ENCODE results near the gene NID1. TPM values are rescaled to one million over a fixed set of nuclear protein-coding genes. Genes with fewer than 3 reads are reported as not detected.

Gene NID1
- total and polyA plus RNA-seq, 9 of the 15 experiments (the other 6 are each of a cell fraction or from before 2014, with no cell fraction given): 0.22 TPM; not detected in 8

DNA sequence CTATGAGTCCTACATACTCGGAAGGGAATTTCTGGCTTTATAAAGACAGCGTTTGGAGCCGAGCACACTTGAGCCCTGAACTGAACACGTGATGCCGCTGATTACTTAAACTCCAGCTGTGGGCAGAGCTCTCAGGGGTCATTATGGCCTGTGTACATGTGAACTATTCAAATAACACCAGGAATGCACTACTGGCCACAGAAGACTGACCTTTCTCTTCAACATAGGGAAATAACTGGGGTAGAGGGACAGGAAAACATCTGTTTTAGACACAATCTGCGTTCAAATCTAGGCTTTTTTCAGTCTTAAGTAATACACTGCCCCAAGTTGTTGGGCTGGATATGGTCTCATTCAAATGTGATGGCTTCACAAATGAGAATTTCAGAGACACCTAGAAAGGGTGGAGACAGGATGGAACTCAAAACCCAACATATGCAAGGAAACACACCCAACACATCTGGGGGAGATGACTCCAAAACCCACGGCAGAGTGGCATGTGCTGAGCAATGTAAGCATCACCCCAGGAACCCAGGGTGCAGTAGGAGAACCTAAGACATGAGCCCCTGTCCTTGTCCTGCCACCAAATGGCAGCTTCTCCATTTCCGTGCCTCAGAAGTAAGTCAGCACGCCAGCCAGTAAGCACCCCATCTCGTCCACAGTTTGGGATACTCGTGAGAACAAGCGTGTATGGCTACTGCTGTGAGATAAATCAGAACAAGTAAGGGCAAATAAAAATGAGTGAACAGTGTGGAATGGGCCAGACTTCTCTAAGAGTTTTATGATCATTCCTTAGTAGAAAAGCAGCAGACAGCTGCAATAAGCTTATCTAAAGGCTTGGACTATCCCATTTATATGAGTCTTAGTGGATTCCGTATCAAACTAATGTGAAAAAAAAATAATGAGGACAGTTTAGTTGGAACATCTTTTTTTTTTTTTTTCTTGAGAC lies 24.9 kb downstream of the NID1 start (continued):
- TF ChIP-seq ZNF280B (CRISPR knock-in tag; IDR thresholded peaks at IDR 0.05): no peak
- no peak for TF ChIP-seq ZNF707 (CRISPR knock-in tag; conservative IDR thresholded peaks at IDR 0.05)
- no peak for TF ChIP-seq TEAD2 (tag; IDR thresholded peaks at IDR 0.05)
- TF ChIP-seq RAD51 (IDR thresholded peaks at IDR 0.05; ENCODE audit: borderline replicate concordance, low read depth): peak; percentile 35; the same call in 1 of the 2 replicates
- TF ChIP-seq USF2 (CRISPR knock-in tag; IDR thresholded peaks at IDR 0.05): peak; percentile 52

DNA sequence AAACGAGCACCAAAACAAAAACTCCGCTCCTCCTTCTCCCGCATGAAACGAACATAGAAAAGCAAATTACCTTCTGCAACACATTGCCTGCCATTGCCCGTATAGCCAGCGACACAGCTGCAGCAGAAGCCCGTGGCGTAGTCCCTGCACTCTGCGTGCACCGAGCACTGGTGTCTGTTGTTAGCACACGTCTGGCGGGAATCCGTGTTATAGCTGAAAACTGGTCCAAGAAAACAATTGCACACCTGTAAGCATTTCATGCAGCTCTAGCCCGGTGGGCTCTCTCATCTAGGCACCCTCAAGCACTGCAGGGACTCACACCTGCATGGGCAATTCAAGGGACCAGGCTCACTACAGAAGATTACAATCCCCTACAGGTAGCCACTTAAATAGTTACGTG lies 26.9 kb downstream of the NID1 start:
- intact Hi-C loops (cut with micrococcal nuclease) (no loop called here), in situ Hi-C loops (cut with MboI) (no loop called here)
- no peaks in the 10 kb centered on the region for H4K20me1 ChIP-seq (replicated peaks; ENCODE audit: control insufficient read depth, insufficient read depth, low read length)
- WGBS (ENCODE audit: insufficient coverage, low coverage, missing lambda C conversion rate): 7% methylated on average over 15 of the region's 15 CpGs
- H3K9ac ChIP-seq (ENCODE audit: insufficient read depth in 1 of 2, low read depth in 2 of 2, low read length in 2 of 2): no peak overlapping the region
- no peaks in the 10 kb centered on the region for H3K79me2 ChIP-seq (ENCODE audit: control insufficient read depth, insufficient read depth, low read length)
- CTCF ChIA-PET (ENCODE audit: low intra/inter-chr PET ratio): no interaction called here
- no peak overlapping the region for H3K4me2 ChIP-seq (ENCODE audit: insufficient read depth, low read length)
- TF ChIP-seq CCAR2 (IDR thresholded peaks at IDR 0.05; ENCODE audit: low read depth, low read length) (no peak), RHOXF2B (CRISPR knock-in tag; conservative IDR thresholded peaks at IDR 0.05) (no peak), CEBPB (tag; IDR thresholded peaks at IDR 0.05) (no peak), ZBTB7A (IDR thresholded peaks at IDR 0.05; ENCODE audit: borderline replicate concordance, control insufficient read depth, low read depth, low read length) (no peak), ZNF324 (CRISPR knock-in tag; IDR thresholded peaks at IDR 0.05) (no peak)
- H3K36me3 ChIP-seq (ENCODE audit: control insufficient read depth, insufficient read depth, low read length): no peaks in the 10 kb centered on the region
- no peaks in the 10 kb centered on the region for H3K9me3 ChIP-seq (replicated peaks; ENCODE audit: control insufficient read depth, insufficient read depth, low read depth, low read length)
- H3K4me3 ChIP-seq: no peak overlapping the region
- ATAC-seq: peak; percentile 46; the same call in 1 of the 3 replicates
- no peaks in the 10 kb centered on the region for H3K4me1 ChIP-seq (replicated peaks in 1 of 2; ENCODE audit: control insufficient read depth in 2 of 2, insufficient read depth in 2 of 2, low read length in 2 of 2)
- no peak for FAIRE-seq
- H3K9me1 ChIP-seq (ENCODE audit: control insufficient read depth, insufficient read depth, low read length): no peaks in the 10 kb centered on the region
- peaks cover 19 to 32% of the 10 kb centered on the region in 2 experiments for H3K27me3 ChIP-seq (ENCODE audit: control insufficient read depth in 2 of 2, insufficient read depth in 2 of 2, low read length in 2 of 2)
- POLR2A ChIA-PET: interaction anchor here (1.1 kb wide), 1 partner anchor 25 kb away, joined by 5 read pairs; no protein-coding TSS in a partner anchor
- DNase-seq (ENCODE audit: extremely low read depth in 1 of 4, low spot score in 3 of 4): no peak
- no peak overlapping the region for H2AFZ ChIP-seq (ENCODE audit: low read depth, low read length)
- H3K27ac ChIP-seq (ENCODE audit: extremely low read depth, low read depth, low read length): no peak overlapping the region
- BruUV-seq (replicated peaks): no TSS peak

All from K562 (cell line).